ENCODE data around the gene OPCML. TPM values are rescaled to one million over a fixed set of nuclear protein-coding genes. Genes with fewer than 3 reads are reported as not detected.

Gene OPCML
- total and polyA plus RNA-seq, 9 donors: 0.59 to 3.5 (median 1.5) TPM

DNA sequence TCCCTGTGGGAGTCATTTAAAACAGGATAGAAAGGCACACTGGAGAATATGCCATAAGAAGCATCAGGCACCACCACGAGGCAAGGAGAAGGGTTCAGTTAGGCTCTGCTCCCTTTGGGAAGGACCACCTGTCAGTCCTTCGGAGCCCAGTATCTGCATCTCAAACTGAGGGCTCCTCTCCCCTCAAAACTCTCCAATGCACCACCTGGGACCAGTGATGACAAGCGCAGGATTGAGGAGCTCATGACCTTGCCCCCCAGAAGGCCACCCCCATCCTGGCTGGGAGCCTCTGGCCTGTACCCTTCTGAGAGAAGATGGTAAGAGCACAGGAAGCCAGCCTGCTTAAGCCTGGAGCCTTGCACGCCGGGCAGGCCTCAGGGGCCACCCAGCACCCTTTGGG, 39.4 kb downstream of the OPCML start:
- no peak overlapping the region for H3K27ac ChIP-seq (ENCODE audit: low read length)
- H3K4me3 ChIP-seq (ENCODE audit: low read length): no peak overlapping the region
- H3K4me1 ChIP-seq (ENCODE audit: control insufficient read depth, insufficient read depth, low read length): no peaks in the 10 kb centered on the region
- H3K9me3 ChIP-seq (replicated peaks; ENCODE audit: control insufficient read depth, low read depth, low read length): no peaks in the 10 kb centered on the region
- no peaks in the 10 kb centered on the region for H3K36me3 ChIP-seq (ENCODE audit: control insufficient read depth, insufficient read depth, low read length)
- DNase-seq: no peak
- no peaks in the 10 kb centered on the region for H3K27me3 ChIP-seq (ENCODE audit: control insufficient read depth, insufficient read depth, low read length)
- 78% methylated on average over 2 of the region's 5 CpGs for WGBS (ENCODE audit: insufficient coverage)

DNA sequence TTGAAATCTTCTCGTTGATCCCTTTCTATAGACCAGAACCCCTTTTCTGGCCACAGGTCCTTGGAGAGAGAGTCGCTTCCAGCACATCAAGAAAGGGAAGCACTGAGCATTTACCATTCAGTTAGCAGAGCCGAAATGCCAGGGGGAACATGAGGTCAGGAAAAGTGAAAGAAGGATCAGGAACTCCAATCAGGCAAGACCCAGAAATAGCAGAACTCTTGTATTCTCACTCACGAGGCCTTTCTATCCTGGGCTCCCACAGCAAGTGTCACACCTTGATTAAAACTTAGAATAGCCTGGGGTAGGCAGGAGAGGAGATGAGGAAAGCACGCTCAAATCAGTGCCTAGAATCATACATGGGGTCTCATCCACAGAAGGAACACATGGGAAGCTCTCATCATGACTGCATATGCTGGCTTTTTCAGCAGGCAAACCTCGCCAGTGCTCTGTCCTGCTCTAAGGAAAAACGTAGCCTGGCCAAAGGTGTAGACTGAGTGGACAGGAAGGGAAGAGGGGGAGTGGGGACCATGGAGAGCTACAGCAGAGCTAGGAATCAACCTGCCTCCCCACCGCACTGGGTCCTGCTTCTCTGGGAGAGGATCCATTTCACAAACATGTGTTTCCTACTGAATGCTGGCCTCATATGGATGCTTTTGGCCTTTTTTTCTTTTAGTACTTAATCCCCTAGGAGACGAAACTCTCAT, 40.5 kb downstream of the OPCML start:
- no peaks in the 10 kb centered on the region for H3K36me3 ChIP-seq (ENCODE audit: control insufficient read depth, insufficient read depth, low read length)
- no peak for DNase-seq
- H3K9me3 ChIP-seq (replicated peaks; ENCODE audit: control insufficient read depth, low read depth, low read length): no peaks in the 10 kb centered on the region
- no peaks in the 10 kb centered on the region for H3K27me3 ChIP-seq (ENCODE audit: control insufficient read depth, insufficient read depth, low read length)
- no peak overlapping the region for H3K27ac ChIP-seq (ENCODE audit: low read length)
- WGBS (ENCODE audit: insufficient coverage): 51% methylated on average over 5 of the region's 9 CpGs
- H3K4me3 ChIP-seq (ENCODE audit: low read length): no peak overlapping the region
- H3K4me1 ChIP-seq (ENCODE audit: control insufficient read depth, insufficient read depth, low read length): no peaks in the 10 kb centered on the region

DNA sequence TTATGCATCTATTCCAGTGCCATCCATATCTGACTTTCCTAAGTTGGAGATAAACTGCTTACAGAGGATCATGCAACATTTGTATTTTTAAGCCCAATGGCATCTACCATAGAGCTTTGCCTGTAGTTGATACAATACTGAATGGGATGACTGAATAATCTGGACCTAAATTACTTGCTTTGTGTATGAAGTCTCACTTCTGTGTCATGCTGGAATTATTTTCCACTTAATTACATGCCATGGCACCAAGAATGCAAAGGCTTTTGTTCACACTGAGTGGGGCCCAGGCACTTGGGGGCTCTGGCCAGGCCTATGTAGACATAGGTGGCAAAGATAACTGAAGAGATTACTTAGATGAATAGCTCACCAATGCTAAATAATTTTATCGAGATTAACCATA, 51.6 kb downstream of the OPCML start:
- H3K27ac ChIP-seq (ENCODE audit: low read length): no peak overlapping the region

DNA sequence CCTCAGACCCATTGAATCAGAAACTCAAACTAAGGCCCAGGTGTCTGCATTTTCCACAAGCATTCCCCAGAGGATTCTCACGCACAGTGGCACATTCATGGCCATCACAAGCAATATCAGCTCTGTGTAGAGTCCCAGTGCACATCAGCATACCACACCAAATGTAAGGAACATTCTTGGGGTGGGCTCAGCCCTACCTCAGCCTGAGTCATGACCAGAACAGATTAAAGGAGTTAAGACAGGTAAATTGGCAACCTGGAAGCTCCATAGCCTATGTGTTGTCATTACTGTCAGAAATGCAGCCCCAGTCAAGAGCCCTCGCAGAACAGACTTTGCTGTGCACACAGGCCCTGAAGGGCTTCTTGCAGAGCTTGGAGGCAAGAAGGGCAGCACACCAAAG, 53.1 kb downstream of the OPCML start:
- Histone ChIP-seq H3K4me3 (ENCODE audit: low read length) (no peak overlapping the region), H3K4me1 (ENCODE audit: control insufficient read depth, insufficient read depth, low read length) (no peaks in the 10 kb centered on the region), H3K36me3 (ENCODE audit: control insufficient read depth, insufficient read depth, low read length) (no peaks in the 10 kb centered on the region), H3K9me3 (replicated peaks; ENCODE audit: control insufficient read depth, low read depth, low read length) (no peaks in the 10 kb centered on the region), H3K27me3 (ENCODE audit: control insufficient read depth, insufficient read depth, low read length) (peaks cover 4% of the 10 kb centered on the region), H3K27ac (ENCODE audit: low read length) (no peak overlapping the region)
- no peak for DNase-seq
- 75% methylated on average over 2 of the region's 2 CpGs for WGBS (ENCODE audit: insufficient coverage)

More for the DNA sequence above, 51.6 kb downstream of the OPCML start:
- no peaks in the 10 kb centered on the region for H3K9me3 ChIP-seq (replicated peaks; ENCODE audit: control insufficient read depth, low read depth, low read length)
- no peaks in the 10 kb centered on the region for H3K4me1 ChIP-seq (ENCODE audit: control insufficient read depth, insufficient read depth, low read length)
- no CpG with 5 or more reads among the region's 1 CpG for WGBS (ENCODE audit: insufficient coverage)
- peaks cover 2% of the 10 kb centered on the region for H3K27me3 ChIP-seq (ENCODE audit: control insufficient read depth, insufficient read depth, low read length)
- H3K4me3 ChIP-seq (ENCODE audit: low read length): no peak overlapping the region
- H3K36me3 ChIP-seq (ENCODE audit: control insufficient read depth, insufficient read depth, low read length): no peaks in the 10 kb centered on the region
- no peak for DNase-seq

DNA sequence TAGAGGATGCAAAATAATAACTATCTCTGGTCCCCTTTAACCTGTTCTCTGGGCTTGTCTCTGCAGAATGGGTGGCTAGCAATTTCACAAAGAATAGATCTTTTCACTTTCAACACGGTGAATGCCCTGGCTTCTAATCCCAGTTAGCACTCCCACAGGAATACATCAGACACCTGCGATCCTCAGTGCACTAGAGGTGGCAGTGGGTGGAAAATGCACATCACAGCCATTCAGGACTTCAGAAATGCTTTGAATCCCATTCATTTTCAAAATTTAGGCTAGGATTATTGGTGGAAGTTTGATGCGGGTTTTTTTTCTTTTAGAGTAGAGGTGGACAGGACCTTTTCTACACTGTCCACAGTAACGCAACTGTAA, 55.1 kb downstream of the OPCML start:
- no peaks in the 10 kb centered on the region for H3K4me1 ChIP-seq (ENCODE audit: control insufficient read depth, insufficient read depth, low read length)
- no peak for DNase-seq
- no peaks in the 10 kb centered on the region for H3K9me3 ChIP-seq (replicated peaks; ENCODE audit: control insufficient read depth, low read depth, low read length)
- WGBS (ENCODE audit: insufficient coverage): no CpG with 5 or more reads among the region's 4 CpGs
- no peaks in the 10 kb centered on the region for H3K36me3 ChIP-seq (ENCODE audit: control insufficient read depth, insufficient read depth, low read length)
- H3K4me3 ChIP-seq (ENCODE audit: low read length): no peak overlapping the region
- H3K27me3 ChIP-seq (ENCODE audit: control insufficient read depth, insufficient read depth, low read length): peaks cover 4% of the 10 kb centered on the region
- no peak overlapping the region for H3K27ac ChIP-seq (ENCODE audit: low read length)

DNA sequence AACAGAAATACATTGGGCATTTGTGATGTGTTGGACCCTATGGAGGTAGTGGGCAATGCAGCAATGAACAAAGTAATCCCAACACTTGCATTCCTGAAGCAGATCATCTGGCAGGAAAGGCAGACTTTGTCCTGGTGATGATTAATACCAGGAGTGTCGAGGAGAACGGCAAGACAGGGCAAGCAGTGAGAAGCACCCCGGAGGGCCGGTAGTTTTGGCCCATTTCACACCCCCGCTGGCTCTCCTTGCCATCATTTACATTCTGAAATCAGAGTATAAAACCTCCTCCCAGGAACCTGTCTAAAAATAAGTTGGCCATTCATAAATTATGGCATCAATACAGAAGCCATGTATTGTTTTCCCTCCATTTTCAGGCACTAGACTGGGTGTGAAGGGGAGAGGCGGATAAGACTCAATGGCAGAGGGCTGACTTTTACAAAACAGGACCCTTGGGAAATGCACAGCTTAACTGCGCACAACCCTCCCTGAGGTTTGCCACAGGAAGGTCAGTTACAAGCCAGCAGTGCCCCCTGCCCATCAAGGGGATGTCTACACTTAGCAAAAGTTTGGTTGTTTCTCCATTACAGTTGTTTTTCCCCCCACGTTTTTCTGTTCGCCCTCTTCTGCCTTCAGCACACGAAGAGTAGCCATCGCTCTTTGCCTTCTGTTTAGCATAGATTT, 55.6 kb downstream of the OPCML start:
- H3K36me3 ChIP-seq (ENCODE audit: control insufficient read depth, insufficient read depth, low read length): no peaks in the 10 kb centered on the region
- H3K27me3 ChIP-seq (ENCODE audit: control insufficient read depth, insufficient read depth, low read length): peaks cover 4% of the 10 kb centered on the region
- no peaks in the 10 kb centered on the region for H3K4me1 ChIP-seq (ENCODE audit: control insufficient read depth, insufficient read depth, low read length)
- 60% methylated on average over 3 of the region's 11 CpGs for WGBS (ENCODE audit: insufficient coverage)
- H3K4me3 ChIP-seq (ENCODE audit: low read length): no peak overlapping the region
- DNase-seq: no peak
- no peaks in the 10 kb centered on the region for H3K9me3 ChIP-seq (replicated peaks; ENCODE audit: control insufficient read depth, low read depth, low read length)
- H3K27ac ChIP-seq (ENCODE audit: low read length): no peak overlapping the region

DNA sequence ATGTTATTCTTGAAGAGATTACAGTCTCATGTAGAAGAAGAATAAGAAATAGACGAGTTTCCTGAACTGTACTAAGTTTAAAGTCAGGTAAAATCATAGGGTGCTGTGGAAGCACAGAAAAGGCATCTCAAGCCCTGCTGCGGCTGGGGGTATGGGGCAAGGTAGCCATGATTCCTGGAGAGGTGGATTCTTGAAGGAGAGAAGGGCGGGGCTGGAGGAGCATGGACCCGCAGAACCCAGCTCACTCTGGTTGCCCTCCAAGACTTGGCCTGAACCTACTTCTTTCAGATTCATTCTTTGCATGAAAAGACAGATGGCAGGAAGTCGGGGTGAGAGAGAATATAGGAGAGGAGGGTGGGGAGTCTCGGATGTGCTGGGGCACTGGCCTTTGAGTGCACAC, 57.8 kb downstream of the OPCML start:
- Histone ChIP-seq H3K4me3 (ENCODE audit: low read length) (no peak overlapping the region), H3K27me3 (ENCODE audit: control insufficient read depth, insufficient read depth, low read length) (peaks cover 2% of the 10 kb centered on the region), H3K9me3 (replicated peaks; ENCODE audit: control insufficient read depth, low read depth, low read length) (no peaks in the 10 kb centered on the region), H3K36me3 (ENCODE audit: control insufficient read depth, insufficient read depth, low read length) (no peaks in the 10 kb centered on the region), H3K4me1 (ENCODE audit: control insufficient read depth, insufficient read depth, low read length) (no peaks in the 10 kb centered on the region), H3K27ac (ENCODE audit: low read length) (no peak overlapping the region)
- no peak for DNase-seq
- 75% methylated on average over 4 of the region's 6 CpGs for WGBS (ENCODE audit: insufficient coverage)

DNA sequence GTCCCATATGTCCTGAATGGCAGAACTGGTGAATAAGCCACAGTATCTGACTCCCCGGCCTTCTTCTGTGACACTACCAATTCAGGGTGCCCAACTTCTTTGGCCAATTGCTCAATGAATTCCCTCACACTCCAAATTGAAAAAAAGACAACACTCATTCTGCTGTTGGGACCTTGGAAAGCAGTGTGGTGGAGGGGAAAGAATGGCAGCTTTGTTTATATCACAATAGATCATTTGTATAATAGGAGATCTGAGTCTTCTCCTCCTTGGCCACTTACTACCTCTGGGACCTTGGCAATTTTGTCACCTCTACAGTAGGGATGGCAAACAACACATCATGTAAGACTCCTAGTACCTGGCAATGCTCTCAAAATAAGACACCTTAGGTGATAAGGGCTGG, 64.6 kb downstream of the OPCML start:
- Histone ChIP-seq H3K36me3 (ENCODE audit: control insufficient read depth, insufficient read depth, low read length) (no peaks in the 10 kb centered on the region), H3K4me3 (ENCODE audit: low read length) (no peak overlapping the region), H3K27me3 (ENCODE audit: control insufficient read depth, insufficient read depth, low read length) (no peaks in the 10 kb centered on the region), H3K27ac (ENCODE audit: low read length) (no peak overlapping the region), H3K4me1 (ENCODE audit: control insufficient read depth, insufficient read depth, low read length) (no peaks in the 10 kb centered on the region), H3K9me3 (replicated peaks; ENCODE audit: control insufficient read depth, low read depth, low read length) (no peaks in the 10 kb centered on the region)
- no peak for DNase-seq
- WGBS (ENCODE audit: insufficient coverage): 86% methylated on average over 1 of the region's 1 CpG

DNA sequence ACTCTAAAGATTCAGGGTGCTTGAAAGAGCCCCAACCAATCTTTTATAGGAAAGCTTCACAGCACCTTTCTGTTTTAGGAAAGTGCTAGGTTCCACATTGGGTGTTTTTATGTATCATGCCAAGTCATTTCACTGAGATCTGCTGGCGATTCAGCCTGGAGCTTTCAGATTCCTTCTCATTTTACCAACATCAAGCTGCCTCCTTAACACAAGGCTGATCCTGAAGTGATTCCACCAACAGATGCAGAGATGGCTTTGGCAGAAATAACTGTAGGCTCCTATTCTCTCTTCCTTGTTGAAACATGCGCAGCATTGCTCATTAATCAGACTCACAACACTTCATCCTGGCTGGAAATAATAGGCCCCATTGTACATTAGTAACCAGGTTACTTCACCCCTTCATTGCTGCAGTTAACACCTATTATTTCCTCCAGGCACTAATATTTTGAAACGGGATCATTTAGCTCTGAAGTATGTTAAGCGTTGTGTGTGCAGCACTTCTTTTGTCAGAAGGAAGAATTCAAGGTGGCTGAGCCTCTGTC, 89.0 kb downstream of the OPCML start:
- H3K4me3 ChIP-seq (ENCODE audit: low read length): no peak overlapping the region
- no peaks in the 10 kb centered on the region for H3K36me3 ChIP-seq (ENCODE audit: control insufficient read depth, insufficient read depth, low read length)
- WGBS (ENCODE audit: insufficient coverage): 69% methylated on average over 2 of the region's 4 CpGs
- no peak overlapping the region for H3K27ac ChIP-seq (ENCODE audit: low read length)
- H3K9me3 ChIP-seq (replicated peaks; ENCODE audit: control insufficient read depth, low read depth, low read length): no peaks in the 10 kb centered on the region
- peaks cover 2% of the 10 kb centered on the region for H3K27me3 ChIP-seq (ENCODE audit: control insufficient read depth, insufficient read depth, low read length)
- DNase-seq: no peak
- H3K4me1 ChIP-seq (ENCODE audit: control insufficient read depth, insufficient read depth, low read length): no peaks in the 10 kb centered on the region

DNA sequence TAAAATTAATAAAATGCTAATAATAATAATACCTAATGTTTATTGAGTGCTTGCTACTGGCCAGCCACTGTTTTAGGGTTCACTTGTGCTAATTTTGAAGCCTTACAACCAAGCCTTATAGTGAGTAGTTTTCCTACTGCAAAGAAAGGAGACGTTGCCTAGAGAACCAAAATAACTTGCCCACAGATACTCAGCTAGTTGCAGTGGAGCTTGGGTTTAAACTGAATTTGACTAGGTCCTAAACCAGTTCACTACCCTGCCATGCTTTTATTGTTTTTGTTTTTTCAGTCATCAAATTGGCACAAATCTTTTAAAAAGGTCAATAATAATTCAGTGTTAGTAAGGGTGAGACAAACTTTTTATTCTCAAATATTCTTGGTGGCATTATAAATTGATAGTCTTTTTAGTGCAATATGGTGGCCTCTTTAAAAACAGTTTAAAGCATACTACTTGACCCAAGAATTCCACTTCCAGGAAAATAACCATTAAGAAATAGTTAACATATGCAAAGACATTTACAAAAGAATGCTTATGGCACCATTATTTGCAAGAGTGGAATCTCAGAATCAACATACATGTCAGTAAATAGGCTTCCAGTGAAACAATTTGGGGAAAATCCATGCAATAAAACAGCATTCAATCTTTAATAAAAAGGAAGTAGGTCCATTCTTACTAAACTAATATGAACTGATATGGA, 90.2 kb downstream of the OPCML start:
- WGBS (ENCODE audit: insufficient coverage): no CpG with 5 or more reads among the region's 1 CpG
- no peak overlapping the region for H3K27ac ChIP-seq (ENCODE audit: low read length)
- H3K36me3 ChIP-seq (ENCODE audit: control insufficient read depth, insufficient read depth, low read length): no peaks in the 10 kb centered on the region
- peaks cover 2% of the 10 kb centered on the region for H3K27me3 ChIP-seq (ENCODE audit: control insufficient read depth, insufficient read depth, low read length)
- H3K4me1 ChIP-seq (ENCODE audit: control insufficient read depth, insufficient read depth, low read length): no peaks in the 10 kb centered on the region
- DNase-seq: no peak
- no peaks in the 10 kb centered on the region for H3K9me3 ChIP-seq (replicated peaks; ENCODE audit: control insufficient read depth, low read depth, low read length)
- H3K4me3 ChIP-seq (ENCODE audit: low read length): no peak overlapping the region

Data from muscle of leg (tissue), 11 donors.